HG02885 (cell line): ENCODE measurements around the gene KLHDC1.
"Not testable (repeated sequence)": the region's sequence is repeated elsewhere in the genome, so short reads cannot be mapped to it uniquely, and the experiment has no call there.

ENCODE experiments used
- ATAC-seq: cut with Tn5 transposase; IDR thresholded peaks from one replicate; pipeline ENCODE4 v1.9.1; 2021; ENCODE audit warnings: mild to moderate bottlenecking; ENCODE audit not compliant: unreplicated experiment, poor library complexity

KLHDC1 gene

GRCh38 chr14:49692811-49693734 is at the start of gene KLHDC1:
Gene KLHDC1 (plus strand): TSS chr14:49693120. CDS start chr14:49693195, 75 bp downstream.
- peak; percentile 71 for ATAC-seq

- no peak for ATAC-seq
Measured at GRCh38 chr14:49653508-49653907, 39.4 kb upstream of the KLHDC1 start.

GRCh38 chr14:49654511-49654910 is 38.4 kb upstream of the KLHDC1 start:
- no peak for ATAC-seq

- not testable (repeated sequence) for ATAC-seq
Measured at GRCh38 chr14:49657500-49657899, 35.4 kb upstream of the KLHDC1 start.

- ATAC-seq, result no peak
Measured at GRCh38 chr14:49659526-49660455, 33.1 kb upstream of the KLHDC1 start.

- no peak for ATAC-seq
Measured at GRCh38 chr14:49670475-49670874, 22.4 kb upstream of the KLHDC1 start.

- ATAC-seq, result no peak
Measured at GRCh38 chr14:49673586-49673985, 19.3 kb upstream of the KLHDC1 start.

GRCh38 chr14:49677643-49678042 is 15.3 kb upstream of the KLHDC1 start:
- no peak for ATAC-seq

- no peak for ATAC-seq
Measured at GRCh38 chr14:49679271-49679670, 13.6 kb upstream of the KLHDC1 start.

GRCh38 chr14:49686425-49686824 is 6.5 kb upstream of the KLHDC1 start:
- no peak for ATAC-seq

GRCh38 chr14:49687942-49688700 is 4.8 kb upstream of the KLHDC1 start, which contains the start of gene POLE2:
Gene POLE2 (minus strand): TSS chr14:49688214. CDS start chr14:49688203, 11 bp downstream.
- peak; percentile 85 for ATAC-seq

- peak; percentile 1 for ATAC-seq
Measured at GRCh38 chr14:49688701-49689030, 4.3 kb upstream of the KLHDC1 start.

- ATAC-seq, result no peak
Measured at GRCh38 chr14:49691031-49691430, 1.9 kb upstream of the KLHDC1 start.

GRCh38 chr14:49692193-49692757 is 645 bp upstream of the KLHDC1 start:
- no peak for ATAC-seq

- ATAC-seq, result not testable (repeated sequence)
Measured at GRCh38 chr14:49693735-49694124, 810 bp downstream of the KLHDC1 start.

GRCh38 chr14:49702725-49703124 is 9.8 kb downstream of the KLHDC1 start:
- ATAC-seq, result no peak

GRCh38 chr14:49703965-49704364 is 11.0 kb downstream of the KLHDC1 start:
- ATAC-seq, result no peak

GRCh38 chr14:49704471-49704870 is 11.6 kb downstream of the KLHDC1 start:
- not testable (repeated sequence) for ATAC-seq

- ATAC-seq, result not testable (repeated sequence)
Measured at GRCh38 chr14:49710993-49711392, 18.1 kb downstream of the KLHDC1 start.

GRCh38 chr14:49720744-49721143 is 27.8 kb downstream of the KLHDC1 start:
- ATAC-seq, result no peak
